HepG2 (cell line): ENCODE results near the gene SLC25A48. TPM values are rescaled to one million over a fixed set of nuclear protein-coding genes. Genes with fewer than 3 reads are reported as not detected.

Source experiments
- DZIP1 ChIP-seq: sonication (generic); formaldehyde crosslinking; IDR thresholded peaks from 2 replicates; pipeline ENCODE4 v1.5.0; 2020; ENCODE audit warnings: mild to moderate bottlenecking, missing genetic modification reagents
- EED ChIP-seq: sonication (generic); formaldehyde crosslinking; IDR thresholded peaks from 2 replicates; pipeline ENCODE4 v1.5.0; 2020; ENCODE audit warnings: mild to moderate bottlenecking, missing genetic modification reagents
- ELF4 ChIP-seq: sonication (generic); formaldehyde crosslinking; IDR thresholded peaks from 2 replicates; pipeline ENCODE4 v1.5.0; 2020; ENCODE audit warnings: missing genetic modification reagents, mild to moderate bottlenecking, moderate library complexity, borderline replicate concordance
- ETV5 ChIP-seq: IDR thresholded peaks from 2 replicates; pipeline ENCODE4 v1.6.1; 2018; ENCODE audit warnings: missing biosample characterization, missing genetic modification reagents, inconsistent platforms, borderline replicate concordance
- FOXK2 ChIP-seq: fragments of 450-650 bp; IDR thresholded peaks from 2 replicates; pipeline ENCODE4 v1.6.1; 2016
- HNRNPUL1 ChIP-seq: fragments of 200-400 bp; formaldehyde crosslinking; IDR thresholded peaks from 2 replicates; pipeline ENCODE4 v1.6.1; 2017; ENCODE audit warnings: low read depth, mild to moderate bottlenecking, low read length, moderate library complexity
- MXI1 ChIP-seq: IDR thresholded peaks from 3 replicates; pipeline ENCODE4 v1.6.1; 2012; ENCODE audit warnings: low read depth, low read length, inconsistent platforms, borderline replicate concordance
- RAD21 ChIP-seq: fragments of 450-650 bp; formaldehyde crosslinking; IDR thresholded peaks from 2 replicates; pipeline ENCODE4 v1.5.0; 2020; ENCODE audit warnings: mild to moderate bottlenecking
- RNF2 ChIP-seq: fragments of 450-650 bp; conservative IDR thresholded peaks from 2 replicates; pipeline ENCODE4 v1.6.1; 2016; ENCODE audit warnings: low read depth
- SMC3 ChIP-seq: IDR thresholded peaks from 2 replicates; pipeline ENCODE4 v1.6.1; 2011; ENCODE audit warnings: low read length, improper control_type of control experiment
- SOX13 ChIP-seq, 3 experiments: fragments of 450-650 bp in 1 of 3; sonication (generic) in 1 of 3; formaldehyde crosslinking in 1 of 3; IDR thresholded peaks in 2 of 3; conservative IDR thresholded peaks in 1 of 3; 2 replicates each; pipeline versions ENCODE4 v1.5.0 to v1.6.1; 2016 to 2020; ENCODE audit warnings: antibody characterized with exemption in 1 of 3, mild to moderate bottlenecking in 1 of 3, missing compliant biosample characterization in 1 of 3, missing genetic modification reagents in 1 of 3, moderate library complexity in 1 of 3
- SPEN ChIP-seq: sonication (generic); formaldehyde crosslinking; IDR thresholded peaks from 2 replicates; pipeline ENCODE4 v1.5.1; 2020; ENCODE audit warnings: low read depth, mild to moderate bottlenecking, missing genetic modification reagents
- SRY ChIP-seq: sonication (generic); formaldehyde crosslinking; IDR thresholded peaks from 2 replicates; pipeline ENCODE4 v1.8.0; 2022; ENCODE audit warnings: mild to moderate bottlenecking, missing genetic modification reagents
- THAP11 ChIP-seq: IDR thresholded peaks from 2 replicates; pipeline ENCODE4 v1.6.1; 2016; ENCODE audit warnings: missing biosample characterization, missing genetic modification reagents
- ZBTB21 ChIP-seq: sonication (generic); formaldehyde crosslinking; IDR thresholded peaks from 2 replicates; pipeline ENCODE4 v1.4.0; 2020; ENCODE audit warnings: missing genetic modification reagents
- ZNF30 ChIP-seq: sonication (generic); formaldehyde crosslinking; IDR thresholded peaks from 2 replicates; pipeline ENCODE4 v1.5.0; 2020; ENCODE audit warnings: mild to moderate bottlenecking, missing genetic modification reagents
- ZZZ3 ChIP-seq: sonication (generic); formaldehyde crosslinking; IDR thresholded peaks from 2 replicates; pipeline ENCODE4 v1.4.0; 2020; ENCODE audit warnings: missing genetic modification reagents, mild to moderate bottlenecking, borderline replicate concordance
- polyA plus RNA-seq, 8 experiments: library from polyadenylated mRNA; depleted of rRNA in 3 of 8; stranded (reverse) in 7 of 8; unstranded in 1 of 8; fragments of >200 nt; fragmentation: Illumina TruSeq in 4 of 8; extraction: Trizol in 4 of 8; gene quantifications; 2 replicates each; pipeline versions ENCODE4 v1.2.1 to v1.2.3, GENCODE V29; 2011 to 2016; ENCODE audit warnings: low read depth in 4 of 8, missing spikeins in 1 of 8, mixed read lengths in 1 of 8; ENCODE audit not compliant: insufficient read depth in 1 of 8
- total RNA-seq, 5 experiments: library from RNA; depleted of rRNA; stranded (reverse); fragments of >200 nt; fragmentation: Illumina TruSeq; extraction: Trizol; gene quantifications; 2 replicates each; pipeline ENCODE4 v1.2.3, GENCODE V29; 2016; ENCODE audit warnings: low read depth in 1 of 5
- TF ChIP-seq, protein P1 (sequence below): sonication (generic); formaldehyde crosslinking; IDR thresholded peaks from 2 replicates; pipeline ENCODE4 v1.5.0; 2020; ENCODE audit warnings: missing genetic modification reagents

Gene SLC25A48
- total and polyA plus RNA-seq, 2 of the 13 experiments (the other 11 are each of a cell fraction or from before 2014, with no cell fraction given): 0.17 to 4.5 TPM

- TF ChIP-seq HNRNPUL1 (no peak), ELF4 (CRISPR knock-in tag) (no peak), RNF2 (no peak), ZZZ3 (CRISPR knock-in tag) (no peak), EED (CRISPR knock-in tag) (no peak), THAP11 (no peak; the same call in 1 of the 2 replicates), MXI1 (0 out of 3 replicates have a peak, but pooled peaks have one; percentile 20), SMC3 (peak; percentile 95), FOXK2 (no peak), RAD21 (CRISPR knock-in tag) (peak; percentile 95), SRY (no peak), ZNF30 (CRISPR knock-in tag) (no peak), ZBTB21 (CRISPR knock-in tag) (no peak), DZIP1 (CRISPR knock-in tag) (no peak), SPEN (no peak), SOX13 (IDR thresholded peaks at IDR 0.05) (no peak), SOX13 (CRISPR knock-in tag; conservative IDR thresholded peaks at IDR 0.05 in 1 of 2, IDR thresholded peaks at IDR 0.05 in 1 of 2) (no peak), ETV5 (CRISPR knock-in tag) (no peak)
- TF ChIP-seq, protein P1, sequence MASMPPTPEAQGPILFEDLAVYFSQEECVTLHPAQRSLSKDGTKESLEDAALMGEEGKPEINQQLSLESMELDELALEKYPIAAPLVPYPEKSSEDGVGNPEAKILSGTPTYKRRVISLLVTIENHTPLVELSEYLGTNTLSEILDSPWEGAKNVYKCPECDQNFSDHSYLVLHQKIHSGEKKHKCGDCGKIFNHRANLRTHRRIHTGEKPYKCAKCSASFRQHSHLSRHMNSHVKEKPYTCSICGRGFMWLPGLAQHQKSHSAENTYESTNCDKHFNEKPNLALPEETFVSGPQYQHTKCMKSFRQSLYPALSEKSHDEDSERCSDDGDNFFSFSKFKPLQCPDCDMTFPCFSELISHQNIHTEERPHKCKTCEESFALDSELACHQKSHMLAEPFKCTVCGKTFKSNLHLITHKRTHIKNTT (CRISPR knock-in tag): no peak
Observed at GRCh38 chr5:135887447-135887864, 53.0 kb downstream of the SLC25A48 start (continued).
